DMS153 treated with DMSO at 0.1 percent for 48 hours (cell line): Measurements from ENCODE around the gene SLC6A17.

Source experiments
- DNase-seq: peaks from one replicate; lab custom pipeline; 2025; ENCODE audit not compliant: unreplicated experiment; lab: John Stamatoyannopoulos, UW

Gene SLC6A17

DNA sequence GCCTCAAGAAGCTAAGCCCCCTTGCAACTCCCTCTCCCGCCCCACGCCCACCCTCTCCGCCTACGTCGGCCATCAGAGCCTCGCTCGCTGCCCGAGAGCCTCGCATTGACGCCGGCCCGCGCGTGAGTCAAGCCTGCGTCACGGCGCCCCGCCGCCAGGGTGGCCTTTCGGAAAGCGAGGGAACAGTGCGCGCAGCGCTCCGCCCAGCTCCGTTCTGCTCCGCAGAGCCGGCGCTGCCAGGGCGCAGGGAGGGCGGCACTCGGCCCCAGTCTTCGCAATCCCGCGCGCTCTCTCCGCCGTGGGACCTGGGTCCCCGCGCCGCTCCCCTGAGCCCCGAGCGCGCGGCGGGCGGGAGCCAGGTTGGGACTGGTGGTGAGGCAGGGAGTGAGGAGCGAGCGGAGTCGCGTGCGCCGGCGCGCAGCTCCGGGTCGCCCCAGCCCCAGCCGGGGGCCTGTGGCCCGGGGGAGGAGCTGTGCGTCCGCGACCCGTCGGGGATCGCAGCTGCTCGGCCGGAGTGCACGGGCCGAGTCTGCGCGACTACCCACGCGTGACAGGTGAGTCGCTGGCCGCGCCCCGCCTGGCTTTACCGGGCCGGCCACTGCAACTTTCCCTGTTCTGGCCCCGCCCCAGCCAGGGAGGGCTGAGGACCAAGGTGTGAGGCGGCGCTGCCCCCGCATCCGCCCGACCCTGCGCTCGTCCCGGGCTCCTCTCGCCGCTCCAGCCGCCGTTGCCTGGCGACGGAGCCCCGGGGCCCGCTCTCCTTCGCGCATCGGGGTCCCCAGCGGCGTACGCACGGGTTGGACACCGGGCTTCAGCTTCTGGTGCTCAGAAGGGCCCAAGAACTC, at the start of gene SLC6A17:
Gene SLC6A17, plus strand, starts transcription at position 165 of the 845 bp plus-strand sequence. CDS start 16,436 bp downstream, outside the sequence.
- DNase-seq, result peak; percentile 44

DNA sequence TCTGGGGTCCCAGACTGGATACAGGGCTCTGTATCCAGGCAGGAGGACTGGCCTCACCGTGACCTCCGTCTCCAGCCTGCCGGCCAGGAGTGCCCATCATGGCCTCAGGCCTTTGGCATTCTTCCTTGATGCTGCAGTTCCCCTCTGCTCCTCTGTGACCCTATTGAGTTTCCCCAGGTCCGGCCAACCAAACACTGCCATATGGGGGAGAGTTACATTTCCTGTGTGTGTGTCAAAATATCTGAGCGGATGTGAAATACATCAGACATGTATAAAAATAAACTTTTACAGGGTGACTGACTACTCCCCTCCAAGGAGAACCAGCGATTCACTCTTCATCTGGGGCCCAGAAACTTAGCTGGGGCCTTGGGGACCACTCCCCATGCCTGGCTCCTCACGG, 48.2 kb upstream of the SLC6A17 start:
- no peak for DNase-seq

DNA sequence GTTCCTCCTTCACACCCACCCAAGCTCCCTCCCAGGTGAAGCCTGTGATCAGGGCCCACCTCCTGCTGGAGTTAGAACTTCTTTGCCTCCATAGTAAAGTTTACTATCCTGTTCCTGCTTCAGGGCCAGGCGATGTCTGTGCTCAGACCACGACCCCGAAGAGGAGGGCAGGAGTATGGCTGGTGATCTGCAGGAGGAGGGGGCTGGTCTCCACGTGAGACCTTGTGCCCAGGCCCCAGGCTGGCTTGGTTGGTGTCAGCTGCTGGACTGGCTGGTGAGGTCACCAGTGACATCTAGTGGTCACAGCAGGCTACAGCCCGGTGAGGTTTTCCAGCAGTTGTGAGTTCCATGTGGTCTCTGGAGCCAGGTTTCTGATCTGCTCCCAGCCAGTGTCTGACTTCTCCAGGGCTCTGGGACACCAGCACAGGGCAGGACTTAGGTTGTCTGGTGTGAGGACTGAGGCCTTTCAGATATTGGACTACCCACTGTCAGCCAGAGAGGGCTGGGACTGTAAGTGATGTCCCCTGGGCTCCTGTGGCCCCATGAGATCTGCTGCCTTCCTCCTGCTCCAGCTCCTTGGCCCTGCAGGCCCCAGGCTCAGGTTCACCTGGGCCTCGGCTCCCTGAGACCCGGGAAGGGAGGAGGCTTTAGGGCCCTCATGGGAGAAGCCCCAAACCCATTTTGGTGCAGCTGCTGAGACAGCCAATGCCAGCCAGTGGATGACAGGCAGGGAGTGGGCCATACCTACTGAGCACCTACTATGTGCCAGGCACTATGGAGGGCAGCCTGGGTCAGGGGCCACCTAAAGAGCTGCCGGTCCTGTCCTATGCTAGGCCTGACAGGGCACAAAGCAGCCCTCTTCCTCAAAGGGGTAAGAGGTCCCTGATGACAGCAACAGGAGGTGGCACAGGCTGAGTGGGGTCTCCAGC, 44.0 kb upstream of the SLC6A17 start:
- peak; percentile 66 for DNase-seq

DNA sequence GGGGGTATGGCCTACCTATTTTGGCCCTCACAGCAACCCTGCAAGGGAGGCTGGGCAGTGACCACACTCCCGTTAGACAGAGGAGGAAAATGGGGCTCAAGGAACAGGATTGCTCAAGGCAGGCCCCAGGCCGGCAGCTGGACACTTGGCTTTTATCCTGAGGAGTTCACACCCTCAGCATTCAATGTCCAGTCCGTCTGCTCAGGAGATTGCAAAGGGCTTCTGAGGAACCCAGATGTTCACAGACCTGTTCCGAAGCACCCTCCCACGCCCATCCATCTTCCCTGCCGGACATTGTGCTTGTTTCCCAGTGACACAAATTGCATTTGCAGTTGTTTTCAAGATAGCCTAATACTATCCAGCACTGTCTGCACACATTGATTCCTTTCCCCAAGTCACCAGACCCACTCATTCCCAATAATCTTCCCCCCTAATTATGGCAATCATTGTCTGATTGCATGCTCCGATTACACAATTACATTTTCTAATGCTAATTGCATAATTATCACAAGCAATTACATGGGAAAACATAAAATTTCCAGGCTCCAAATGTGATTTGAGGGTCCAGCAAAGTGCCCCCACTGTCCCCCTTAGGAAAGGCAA, 42.3 kb upstream of the SLC6A17 start:
- DNase-seq, result no peak

DNA sequence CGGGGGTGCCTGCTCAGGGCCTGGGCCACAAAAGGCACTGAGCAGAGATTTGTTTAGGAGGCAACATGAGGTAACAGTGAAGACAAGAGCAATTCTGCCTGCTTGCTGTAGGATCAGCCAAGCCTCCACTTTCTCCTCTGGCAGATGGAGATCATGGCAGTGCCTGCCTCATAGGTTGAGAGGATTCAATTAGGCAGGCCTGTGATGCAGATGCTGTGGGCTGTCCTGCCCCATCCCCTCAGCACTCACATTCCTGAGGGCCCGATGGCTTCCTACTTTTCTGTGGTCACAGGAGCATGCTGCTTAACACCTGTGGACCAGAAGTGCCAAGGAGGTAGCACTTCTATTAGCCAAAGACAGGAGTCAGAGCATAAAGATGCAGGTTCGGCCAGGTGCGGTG, 39.2 kb upstream of the SLC6A17 start:
- no peak for DNase-seq

DNA sequence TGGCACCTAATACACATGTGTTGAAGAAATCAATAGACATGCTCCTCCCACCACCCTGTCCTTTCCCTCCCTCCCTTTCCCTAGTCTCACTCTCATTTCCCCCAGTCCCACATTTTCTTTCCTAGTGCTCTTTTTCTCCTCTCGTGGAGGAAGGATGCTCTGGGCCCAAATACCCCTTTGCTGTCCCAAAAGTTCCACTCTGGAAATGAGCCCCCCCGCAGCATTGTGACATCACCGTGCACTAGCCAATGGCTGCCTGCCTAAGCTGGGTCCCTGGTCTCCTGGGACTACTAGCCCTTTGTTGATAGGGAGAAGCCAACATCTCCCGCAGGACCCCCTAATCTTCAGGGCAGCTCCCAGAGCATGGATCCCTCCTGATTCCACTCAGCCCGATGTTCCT, 38.2 kb upstream of the SLC6A17 start, which contains the start of gene UBL4B:
Gene UBL4B, plus strand, starts transcription at position 301 of the 400 bp plus-strand sequence. Its CDS starts 92 bp downstream, at position 393.
- no peak for DNase-seq

DNA sequence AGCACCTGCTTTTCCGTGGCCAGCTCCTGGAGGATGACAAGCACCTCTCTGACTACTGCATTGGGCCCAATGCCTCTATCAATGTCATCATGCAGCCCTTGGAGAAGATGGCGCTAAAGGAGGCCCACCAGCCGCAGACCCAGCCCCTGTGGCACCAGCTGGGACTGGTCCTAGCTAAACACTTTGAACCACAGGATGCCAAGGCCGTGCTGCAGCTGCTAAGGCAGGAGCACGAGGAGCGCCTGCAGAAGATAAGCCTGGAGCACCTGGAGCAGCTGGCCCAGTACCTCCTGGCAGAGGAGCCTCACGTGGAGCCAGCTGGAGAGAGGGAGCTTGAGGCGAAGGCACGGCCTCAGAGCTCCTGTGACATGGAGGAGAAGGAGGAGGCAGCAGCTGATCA, 37.6 kb upstream of the SLC6A17 start:
- no peak for DNase-seq

DNA sequence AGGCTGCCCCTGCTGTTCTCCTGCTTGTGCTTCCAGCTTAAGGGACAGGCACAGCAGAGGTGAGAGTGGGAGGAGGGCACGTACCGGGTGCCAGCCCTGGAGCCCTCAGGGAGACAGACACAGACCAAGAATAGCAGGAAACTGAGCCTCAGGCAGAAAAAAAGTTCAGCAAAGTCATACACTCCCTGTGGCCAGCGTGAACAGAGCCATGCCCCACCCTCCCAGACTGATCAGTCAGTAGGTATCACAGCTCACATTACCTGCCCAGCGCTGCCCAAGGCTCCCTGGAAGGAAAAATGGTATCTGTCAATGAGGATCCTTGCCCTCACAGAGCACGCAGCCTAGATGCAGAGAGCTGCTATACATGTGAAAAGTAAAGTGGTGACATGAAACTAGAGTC, 36.7 kb upstream of the SLC6A17 start:
- DNase-seq, result no peak

DNA sequence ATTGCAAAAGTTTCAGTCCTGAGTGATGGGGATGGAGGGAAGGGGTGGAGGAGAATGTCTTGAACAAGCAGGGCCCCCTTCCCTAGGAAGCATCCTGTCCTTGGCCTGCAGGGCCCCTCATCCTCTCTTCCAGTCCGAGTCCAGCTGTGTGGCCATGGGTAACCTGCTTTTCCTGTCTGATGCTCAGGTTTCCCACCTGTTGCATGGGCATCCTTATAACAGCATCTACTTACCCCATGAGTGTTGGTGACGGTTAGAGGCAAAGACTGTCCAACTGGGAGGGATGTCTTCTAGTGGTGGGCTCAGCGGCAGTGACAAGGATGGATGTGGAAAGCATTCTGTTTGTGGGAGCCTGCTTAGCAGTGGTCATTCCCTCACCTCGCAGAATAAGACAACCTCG, 36.1 kb upstream of the SLC6A17 start:
- no peak for DNase-seq

DNA sequence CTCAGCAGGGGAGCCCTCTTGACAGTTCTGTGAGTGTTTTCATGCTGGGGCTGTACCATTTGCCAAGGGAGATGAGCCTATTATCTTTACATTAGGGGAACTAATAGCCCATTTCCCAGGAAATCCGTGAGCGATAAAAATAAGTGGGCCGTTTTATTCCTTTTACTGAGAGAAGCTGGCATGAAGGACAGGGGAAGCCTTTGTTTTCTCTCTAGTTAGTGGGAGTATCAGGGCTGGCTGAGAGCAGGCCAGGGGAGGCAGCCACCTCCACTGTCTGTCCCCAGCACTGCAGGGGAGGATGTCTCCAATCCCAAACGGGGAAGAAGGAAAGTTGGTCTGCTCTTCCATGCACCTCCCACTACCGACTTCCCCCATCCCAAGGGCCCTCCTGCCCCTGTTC, 35.5 kb upstream of the SLC6A17 start:
- no peak for DNase-seq

DNA sequence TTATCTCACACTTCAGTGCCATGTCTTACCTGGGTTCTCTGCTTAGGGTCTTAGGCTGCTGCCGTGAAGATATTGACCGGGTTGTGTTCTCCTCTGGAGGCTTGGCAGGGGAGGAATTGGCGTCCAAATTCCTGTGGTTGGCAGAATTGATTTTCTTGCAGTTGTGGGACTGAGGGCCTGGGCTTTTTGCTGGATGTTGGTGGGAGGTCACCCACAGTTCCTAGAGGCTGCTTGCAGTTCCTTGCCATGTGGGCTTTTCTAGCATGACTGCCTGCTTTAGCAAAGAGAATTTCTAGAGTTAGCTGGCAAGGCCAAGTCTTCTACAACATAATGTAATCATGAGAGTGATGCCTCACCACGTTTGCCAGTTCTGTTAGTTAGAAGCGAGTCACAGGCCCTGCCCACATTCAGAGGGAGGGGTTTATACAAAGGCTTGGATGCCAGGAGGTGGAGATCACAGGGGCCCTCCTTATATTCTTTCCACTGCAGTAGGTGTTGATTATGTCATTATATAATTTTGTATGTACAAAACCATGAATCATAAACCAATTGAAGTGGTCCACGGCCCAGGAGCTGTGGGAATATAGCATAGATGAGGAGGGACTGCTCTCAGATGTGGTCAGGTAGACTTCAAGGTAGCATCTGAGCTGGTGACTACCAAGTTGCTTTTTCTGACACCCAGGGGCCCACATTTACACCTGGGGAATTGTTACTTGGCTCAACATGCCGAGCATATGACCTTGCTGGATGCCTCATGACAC, 31.5 kb upstream of the SLC6A17 start:
- DNase-seq, result no peak

DNA sequence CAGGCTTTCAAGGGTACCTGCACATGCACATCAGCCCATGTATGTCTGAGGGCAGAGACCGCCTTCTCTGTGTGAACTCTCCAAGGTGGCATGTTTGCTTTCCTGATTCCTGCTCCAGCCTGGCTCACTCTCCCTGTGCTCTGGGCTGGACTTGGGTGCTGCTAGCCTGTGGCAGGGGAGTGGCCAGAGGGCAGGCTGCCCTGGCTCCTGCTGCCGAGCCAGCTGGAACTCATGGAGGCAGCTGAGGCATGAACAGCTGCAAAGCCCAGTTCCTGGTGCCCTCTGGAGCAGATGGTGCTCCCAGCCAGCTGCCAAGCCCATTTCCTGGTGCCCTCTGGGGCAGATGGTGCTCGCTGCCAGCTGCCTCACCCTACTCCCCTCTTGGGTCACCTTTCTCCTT, 30.5 kb upstream of the SLC6A17 start:
- no peak for DNase-seq

DNA sequence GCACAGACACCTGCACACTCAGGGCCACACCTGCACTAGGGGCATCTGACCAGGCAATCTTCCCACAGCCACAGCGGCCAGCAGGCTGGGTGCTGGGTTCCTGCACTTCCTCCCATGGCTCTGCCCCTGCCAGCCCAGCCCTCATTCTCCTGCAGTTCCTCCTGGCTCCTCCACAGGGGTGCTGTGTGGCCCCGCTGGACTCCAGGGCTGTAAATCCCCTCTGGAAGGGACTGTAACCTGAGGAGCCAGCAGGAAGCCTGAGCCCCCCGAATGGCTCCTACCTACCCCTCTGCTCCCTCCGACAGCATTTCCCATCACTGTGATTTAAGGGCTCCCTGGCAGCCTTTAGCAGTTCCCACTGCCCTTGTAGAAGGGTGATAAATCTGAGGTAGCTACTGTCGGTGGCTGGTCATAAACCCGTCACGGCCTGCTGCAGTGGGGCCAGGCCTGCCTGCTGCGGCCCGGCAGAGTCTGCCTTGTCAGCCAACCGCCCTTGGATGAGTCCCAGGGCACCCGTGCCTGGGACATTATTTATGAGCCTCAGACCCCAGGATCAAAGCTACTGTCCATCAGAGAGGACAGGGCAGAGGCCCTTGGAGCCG, 29.2 kb upstream of the SLC6A17 start:
- DNase-seq, result no peak

DNA sequence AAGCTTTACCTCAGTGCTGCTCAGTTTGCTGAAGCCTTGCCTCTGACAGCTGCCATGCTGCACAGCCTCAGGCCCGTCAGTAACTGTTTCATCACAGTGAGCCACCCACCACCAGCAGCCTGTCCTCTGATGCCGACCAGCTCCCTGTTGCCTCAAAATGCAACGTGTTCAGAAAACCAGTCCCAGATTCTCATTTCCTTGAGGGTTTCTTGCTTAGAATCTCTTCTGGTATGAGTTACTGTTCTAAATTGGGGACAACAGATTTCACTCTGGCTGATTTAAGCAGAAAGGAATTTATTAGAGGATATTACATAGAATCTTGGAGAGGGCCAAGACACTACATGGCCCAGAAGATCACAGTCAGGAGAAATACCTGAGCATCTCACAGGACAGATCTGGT, 27.1 kb upstream of the SLC6A17 start:
- no peak for DNase-seq

DNA sequence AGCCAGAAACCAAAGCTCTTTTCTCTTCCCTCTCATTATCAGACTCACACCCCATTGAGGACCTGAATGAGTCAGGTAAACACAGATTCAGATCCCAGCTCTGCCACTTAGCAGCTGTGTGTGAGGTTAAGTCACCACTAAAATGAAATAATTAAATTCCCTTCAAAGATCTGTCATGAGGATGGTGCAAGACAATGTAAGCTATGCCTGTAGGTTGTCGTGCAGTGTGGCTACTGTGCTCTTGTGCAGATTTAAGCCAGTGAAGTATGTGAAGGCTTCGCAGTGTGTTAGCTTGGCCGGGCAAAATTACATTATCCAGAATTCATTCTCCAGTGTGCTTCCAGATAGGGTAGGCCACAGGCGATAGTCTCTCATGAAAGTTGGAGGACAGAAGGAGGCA, 24.5 kb upstream of the SLC6A17 start:
- no peak for DNase-seq

DNA sequence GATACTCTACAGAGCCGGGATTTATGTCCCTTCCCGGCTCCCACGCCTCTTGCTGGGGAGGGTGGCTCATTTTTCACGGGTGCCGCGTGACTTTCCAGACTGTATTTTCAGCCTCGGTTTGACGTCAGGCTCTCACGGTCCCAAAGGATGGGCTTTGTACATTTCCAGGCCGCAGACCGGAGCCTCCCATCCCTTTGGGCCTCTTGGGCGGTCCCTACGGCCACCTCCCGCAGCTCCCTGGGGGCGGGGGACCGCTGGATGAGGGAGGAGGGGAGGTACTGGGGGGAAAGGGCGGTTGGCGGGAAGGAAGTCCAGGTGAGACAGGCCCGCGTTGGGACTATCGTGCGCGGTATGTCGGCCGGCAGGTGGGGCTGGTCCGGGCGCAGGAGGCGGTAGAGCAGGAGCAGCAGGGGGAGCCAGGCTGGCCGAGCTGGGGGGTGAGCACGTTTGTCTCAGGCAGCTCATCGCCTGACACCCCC, 20.1 kb upstream of the SLC6A17 start:
- DNase-seq, result no peak

DNA sequence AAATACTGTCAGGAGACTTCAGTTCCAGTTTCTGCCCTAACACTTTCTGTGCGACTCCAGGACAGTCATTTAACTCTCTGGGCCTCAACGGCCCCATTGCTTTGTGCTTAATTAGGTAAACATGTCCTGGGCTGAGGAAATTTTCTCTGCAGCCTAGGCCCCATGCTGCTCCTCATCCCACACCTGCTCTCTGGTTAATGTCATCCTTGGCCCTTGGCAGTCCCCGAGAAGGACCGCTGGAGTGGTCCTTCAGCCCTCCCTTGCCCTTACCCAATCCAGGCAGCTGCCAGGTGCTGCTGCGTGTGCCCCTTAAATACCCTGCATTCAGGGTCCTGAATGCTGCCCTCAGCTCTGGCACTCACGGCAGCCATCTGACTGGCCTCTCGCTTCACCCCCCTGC, 19.3 kb upstream of the SLC6A17 start:
- no peak for DNase-seq

DNA sequence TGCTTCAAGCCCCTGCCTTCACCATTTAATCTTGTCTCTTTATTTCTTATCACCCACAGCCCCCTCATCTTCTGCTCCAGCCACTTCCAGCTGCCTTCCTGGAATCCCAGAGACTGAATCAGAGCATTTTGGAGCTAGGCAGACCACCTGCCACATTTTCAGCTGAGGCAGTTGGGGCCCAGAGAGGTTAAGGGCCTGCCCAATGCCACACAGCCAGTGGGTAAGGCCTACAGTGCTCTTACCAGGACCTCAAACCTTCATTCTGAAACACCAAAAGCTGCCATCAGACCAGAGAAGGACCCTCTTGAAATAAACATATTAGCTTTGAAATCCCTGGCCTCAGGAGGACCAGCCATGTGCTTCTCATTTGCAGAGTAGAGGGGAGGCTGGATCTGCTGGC, 17.6 kb upstream of the SLC6A17 start:
- DNase-seq, result no peak

DNA sequence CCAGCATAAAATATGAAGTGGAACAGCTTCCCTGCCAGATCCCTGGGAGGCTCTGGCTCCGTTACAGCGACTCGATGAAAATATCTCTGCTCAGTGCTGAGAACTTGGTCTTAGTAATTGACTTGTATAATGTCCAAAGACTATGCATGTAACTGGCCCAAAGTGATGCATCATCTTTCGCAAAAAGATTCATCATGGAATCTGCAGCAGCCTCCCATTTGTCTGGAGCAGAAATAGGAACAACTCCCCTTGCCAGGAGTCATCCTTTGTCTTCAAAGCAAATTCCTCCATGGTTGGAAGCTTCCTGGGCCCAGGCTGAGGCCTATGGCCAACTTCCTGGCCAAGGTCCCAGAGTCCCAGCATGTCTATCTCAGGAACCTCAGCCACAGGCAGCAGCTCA, 16.9 kb upstream of the SLC6A17 start:
- no peak for DNase-seq

DNA sequence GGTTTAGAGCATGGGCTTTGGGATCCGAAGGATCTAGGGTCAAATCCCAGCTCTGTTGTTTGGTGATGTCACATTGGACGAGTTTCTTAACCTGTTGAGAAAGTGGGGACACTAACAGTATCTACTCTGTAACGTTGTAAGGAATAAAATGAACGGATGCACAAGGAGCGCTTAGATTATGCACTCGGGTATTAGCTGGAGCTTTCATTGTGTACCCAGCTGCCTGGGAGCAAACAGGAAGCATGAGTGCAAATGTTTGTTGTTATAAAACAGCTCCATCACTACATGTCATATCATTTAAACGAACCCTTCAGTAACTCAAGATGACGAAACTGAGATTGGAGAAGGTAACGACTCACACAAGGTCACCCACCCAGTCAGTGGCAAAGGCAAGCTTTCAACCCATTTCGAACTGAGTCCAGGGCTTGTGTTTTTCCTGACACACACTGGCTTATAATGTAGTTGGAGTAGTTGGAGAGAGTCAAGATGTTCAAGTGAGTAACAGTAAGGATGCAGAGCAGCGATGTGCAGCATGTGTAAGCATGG, 16.2 kb upstream of the SLC6A17 start:
- DNase-seq, result peak; percentile 77
